Activated naive CD8-positive, alpha-beta T cell (primary cell): ENCODE data around the gene BRI3.

Source experiments
- H3K27ac Mint-ChIP-seq: one replicate; pipeline ENCODE4 v1.8.0; 2021; ENCODE audit warnings: mixed read lengths
- H3K27me3 Mint-ChIP-seq: one replicate; pipeline ENCODE4 v1.8.0; 2021; ENCODE audit warnings: mixed read lengths
- H3K36me3 Mint-ChIP-seq: one replicate; pipeline ENCODE4 v1.8.0; 2021; ENCODE audit warnings: mixed read lengths
- H3K4me1 Mint-ChIP-seq: one replicate; pipeline ENCODE4 v1.8.0; 2021; ENCODE audit warnings: low read depth, mixed read lengths
- H3K4me3 Mint-ChIP-seq: one replicate; pipeline ENCODE4 v1.8.0; 2021; ENCODE audit warnings: mild to moderate bottlenecking, mixed read lengths
- H3K9me3 Mint-ChIP-seq: one replicate; pipeline ENCODE4 v1.8.0; 2021; ENCODE audit warnings: low read depth, mixed read lengths

The BRI3 gene

DNA sequence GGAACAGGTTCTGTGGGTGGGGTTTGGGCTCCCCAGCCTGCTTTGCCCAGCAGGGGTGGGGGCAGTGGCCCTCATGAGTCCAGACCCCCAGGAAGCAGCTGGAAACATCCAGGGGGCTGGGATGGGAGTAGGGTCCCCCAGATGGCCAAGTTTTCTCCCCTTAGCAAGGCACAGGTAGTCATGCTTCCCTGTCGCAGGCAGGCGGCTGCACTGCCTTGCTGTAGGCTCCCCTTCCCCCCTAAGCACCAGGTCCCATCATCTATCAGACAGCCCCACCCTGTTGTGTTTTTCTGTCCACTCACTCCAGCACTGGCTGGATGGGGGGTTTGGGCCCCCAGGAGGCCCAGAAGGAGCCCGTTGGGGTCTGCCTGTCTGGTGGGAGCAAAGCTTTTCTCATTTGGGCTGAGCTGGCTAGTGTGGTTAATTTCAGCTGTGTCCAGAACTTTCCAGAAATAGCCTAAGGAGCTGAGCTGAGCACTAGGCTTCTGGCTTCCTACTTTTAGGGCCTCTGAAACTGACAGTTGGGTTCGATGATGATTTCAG lies 7.9 kb downstream of the BRI3 start:
- Mint-ChIP-seq H3K27me3 (no peaks in the 10 kb centered on the region), H3K4me3 (no peak overlapping the region), H3K27ac (no peak overlapping the region), H3K36me3 (no peaks in the 10 kb centered on the region), H3K4me1 (peaks cover 8% of the 10 kb centered on the region), H3K9me3 (no peaks in the 10 kb centered on the region)

DNA sequence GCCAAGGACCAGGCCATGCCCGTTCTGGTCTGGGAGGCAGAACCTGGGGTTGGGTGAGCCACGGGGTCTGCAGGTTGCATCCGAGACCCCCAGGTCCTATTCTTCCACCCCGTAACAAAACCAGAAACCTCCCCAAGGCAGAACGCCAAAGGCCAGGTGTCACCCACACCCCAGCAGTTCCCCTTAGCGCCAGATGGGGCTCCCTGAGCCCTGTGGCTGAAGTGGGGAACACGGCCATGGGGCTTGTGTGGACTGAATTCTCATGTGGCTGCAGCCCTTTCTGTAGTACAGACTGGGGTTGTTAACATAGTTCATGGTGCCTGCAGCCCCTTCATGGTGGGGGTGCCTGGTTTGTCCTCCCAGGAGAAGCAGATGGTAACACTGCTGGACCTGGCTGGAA lies 10.2 kb downstream of the BRI3 start:
- Mint-ChIP-seq H3K27me3 (no peaks in the 10 kb centered on the region), H3K27ac (no peak overlapping the region), H3K4me3 (no peak overlapping the region), H3K36me3 (no peaks in the 10 kb centered on the region), H3K9me3 (no peaks in the 10 kb centered on the region), H3K4me1 (no peaks in the 10 kb centered on the region)

DNA sequence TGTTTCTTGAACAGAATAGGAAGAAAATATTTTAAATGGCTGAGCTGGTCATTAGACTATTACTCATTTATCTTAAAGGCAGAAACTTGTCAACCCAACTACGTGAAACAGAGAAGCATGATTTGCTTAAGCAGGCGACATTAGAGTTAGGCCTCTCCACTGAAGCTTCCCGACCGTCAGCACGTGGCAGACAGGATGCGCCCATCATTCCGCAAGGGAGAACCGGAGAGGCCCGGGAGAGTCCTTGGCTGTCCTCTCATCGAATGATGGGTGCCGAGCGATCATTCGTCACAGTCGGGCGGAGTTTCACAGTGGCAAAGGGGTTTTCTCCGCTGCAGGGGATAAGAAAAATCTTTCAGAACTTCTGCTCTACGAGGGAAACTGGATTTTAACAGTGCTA lies 11.8 kb downstream of the BRI3 start:
- no peaks in the 10 kb centered on the region for H3K9me3 Mint-ChIP-seq
- H3K36me3 Mint-ChIP-seq: no peaks in the 10 kb centered on the region
- H3K27ac Mint-ChIP-seq: no peak overlapping the region
- no peaks in the 10 kb centered on the region for H3K27me3 Mint-ChIP-seq
- H3K4me3 Mint-ChIP-seq: no peak overlapping the region
- no peaks in the 10 kb centered on the region for H3K4me1 Mint-ChIP-seq

DNA sequence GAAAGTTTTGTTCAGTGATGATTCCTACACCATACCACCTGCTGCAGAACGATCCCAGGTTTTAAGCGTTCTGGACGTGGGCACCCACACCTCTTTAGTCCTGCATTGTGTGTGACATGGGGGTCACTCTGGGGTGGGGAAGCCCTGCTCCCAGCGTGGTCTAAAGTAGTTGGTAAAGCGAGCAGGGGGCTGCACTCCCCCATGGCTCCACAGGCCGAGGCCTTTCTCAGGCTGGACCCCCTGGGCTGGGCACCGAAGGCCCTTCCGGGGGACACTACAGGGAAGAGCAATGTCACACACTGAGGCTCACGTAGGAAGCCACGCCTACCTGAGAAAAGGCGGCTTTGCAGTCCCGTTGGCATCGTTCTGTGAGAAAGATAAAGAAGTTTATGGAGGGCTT lies 12.3 kb downstream of the BRI3 start:
- H3K27ac Mint-ChIP-seq: no peak overlapping the region
- no peaks in the 10 kb centered on the region for H3K36me3 Mint-ChIP-seq
- no peaks in the 10 kb centered on the region for H3K4me1 Mint-ChIP-seq
- no peak overlapping the region for H3K4me3 Mint-ChIP-seq
- no peaks in the 10 kb centered on the region for H3K27me3 Mint-ChIP-seq
- no peaks in the 10 kb centered on the region for H3K9me3 Mint-ChIP-seq

DNA sequence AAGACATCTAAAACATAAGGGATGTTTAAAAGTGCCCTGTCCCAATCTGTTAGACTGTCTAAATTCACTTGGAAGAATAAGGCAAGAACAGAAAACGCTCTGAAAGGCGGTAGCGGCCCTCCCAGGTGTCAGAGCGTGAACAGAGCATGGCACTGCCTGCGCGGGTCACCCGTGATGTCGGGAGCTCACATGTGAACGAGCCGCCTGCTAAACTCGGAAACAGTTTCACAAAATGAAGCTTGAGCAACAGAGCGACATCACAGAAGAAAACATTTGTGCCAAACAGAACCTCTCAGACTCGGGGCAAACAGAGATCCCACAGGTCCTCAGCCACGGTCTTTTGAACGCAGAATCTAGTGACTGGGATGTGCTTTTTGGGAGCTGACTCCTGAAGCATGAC lies 12.8 kb downstream of the BRI3 start:
- Mint-ChIP-seq H3K27ac (no peak overlapping the region), H3K9me3 (no peaks in the 10 kb centered on the region), H3K27me3 (no peaks in the 10 kb centered on the region), H3K4me1 (no peaks in the 10 kb centered on the region), H3K36me3 (no peaks in the 10 kb centered on the region), H3K4me3 (no peak overlapping the region)

DNA sequence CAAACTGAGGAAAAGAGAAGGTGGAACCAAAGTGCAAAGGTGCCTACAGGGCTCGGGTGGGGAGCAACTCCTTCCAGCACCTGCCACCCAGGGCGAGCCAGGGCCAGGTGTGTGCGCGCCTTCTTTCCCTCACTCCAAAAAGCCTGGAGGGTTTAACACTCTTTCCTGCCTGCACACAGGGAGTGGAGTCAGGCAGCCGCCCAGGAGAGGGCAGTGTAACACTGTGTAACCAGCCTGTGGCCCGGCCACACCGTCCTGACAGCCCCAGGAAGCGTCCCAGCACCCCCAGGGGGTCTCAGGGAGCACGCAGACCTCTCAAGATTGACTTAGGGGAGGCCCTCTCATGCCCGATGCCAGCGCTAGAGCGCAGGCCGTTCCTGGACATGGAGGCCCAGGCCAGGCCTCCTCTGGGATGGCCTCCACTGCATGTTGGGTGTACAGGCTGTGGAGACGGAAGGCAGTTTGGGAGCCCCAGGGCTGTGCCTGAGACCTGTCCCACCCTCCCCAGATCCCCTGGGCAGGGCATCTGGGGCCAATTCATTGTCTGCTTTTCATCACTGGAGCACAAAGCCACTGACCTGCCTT lies 13.4 kb downstream of the BRI3 start:
- H3K27me3 Mint-ChIP-seq: no peaks in the 10 kb centered on the region
- H3K27ac Mint-ChIP-seq: no peak overlapping the region
- no peaks in the 10 kb centered on the region for H3K36me3 Mint-ChIP-seq
- H3K9me3 Mint-ChIP-seq: no peaks in the 10 kb centered on the region
- no peaks in the 10 kb centered on the region for H3K4me1 Mint-ChIP-seq
- H3K4me3 Mint-ChIP-seq: no peak overlapping the region

DNA sequence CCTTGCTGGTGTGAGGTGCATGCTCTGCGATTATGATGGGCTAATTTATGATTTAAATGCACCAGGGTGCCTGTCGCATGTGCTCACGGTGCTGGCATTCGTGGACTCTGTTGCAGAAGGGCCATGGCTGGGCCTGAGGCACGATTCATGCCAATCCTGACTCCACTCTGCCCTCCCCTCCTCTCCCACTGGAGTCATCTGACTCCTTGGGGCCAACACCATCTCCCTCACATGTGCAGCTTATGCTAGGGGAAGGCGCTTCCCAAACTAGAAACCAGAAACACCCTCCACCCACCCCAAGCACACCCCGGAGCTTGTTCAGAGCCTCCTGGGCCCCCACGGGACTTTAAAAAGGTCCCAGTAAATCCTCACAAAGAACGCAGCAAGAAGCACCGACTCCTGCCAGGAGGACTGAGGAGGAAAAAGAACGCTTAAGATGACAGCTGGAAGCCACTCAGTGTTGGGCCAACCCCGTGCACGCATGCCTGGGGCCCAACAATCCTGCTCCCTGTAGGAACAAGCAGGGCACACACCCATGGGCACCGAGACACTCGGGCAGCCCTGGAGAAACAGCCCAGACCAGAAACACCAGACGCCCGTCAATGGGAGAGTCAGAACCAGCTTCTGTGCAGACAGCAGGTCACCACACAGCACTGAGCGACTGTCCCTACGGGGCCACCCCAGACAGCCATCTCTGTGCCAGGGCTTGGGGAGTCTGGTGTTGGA lies 14.1 kb downstream of the BRI3 start:
- Mint-ChIP-seq H3K4me3 (no peak overlapping the region), H3K27me3 (no peaks in the 10 kb centered on the region), H3K4me1 (no peaks in the 10 kb centered on the region), H3K27ac (no peak overlapping the region), H3K36me3 (no peaks in the 10 kb centered on the region), H3K9me3 (no peaks in the 10 kb centered on the region)

DNA sequence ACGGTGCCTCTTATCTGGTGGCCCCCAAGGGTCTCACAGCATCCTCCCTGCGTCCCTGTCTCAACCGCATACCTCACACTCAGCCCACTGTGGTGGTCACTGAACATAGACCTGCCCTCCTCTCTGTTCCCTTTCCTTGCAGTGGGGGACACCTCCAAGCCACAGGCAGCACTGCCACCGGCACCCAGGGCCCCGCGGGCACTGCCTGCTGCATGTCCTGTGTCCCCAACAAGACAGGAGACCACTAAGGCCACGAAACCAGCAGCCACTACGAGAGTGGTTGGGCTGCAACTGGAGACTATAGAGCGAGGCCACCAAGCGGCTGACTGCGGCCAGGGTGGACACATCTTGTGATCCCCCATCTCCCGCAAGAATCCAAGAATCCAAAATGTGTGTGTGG lies 15.3 kb downstream of the BRI3 start:
- Mint-ChIP-seq H3K27ac (no peak overlapping the region), H3K4me3 (no peak overlapping the region), H3K9me3 (no peaks in the 10 kb centered on the region), H3K27me3 (no peaks in the 10 kb centered on the region), H3K36me3 (no peaks in the 10 kb centered on the region), H3K4me1 (no peaks in the 10 kb centered on the region)

DNA sequence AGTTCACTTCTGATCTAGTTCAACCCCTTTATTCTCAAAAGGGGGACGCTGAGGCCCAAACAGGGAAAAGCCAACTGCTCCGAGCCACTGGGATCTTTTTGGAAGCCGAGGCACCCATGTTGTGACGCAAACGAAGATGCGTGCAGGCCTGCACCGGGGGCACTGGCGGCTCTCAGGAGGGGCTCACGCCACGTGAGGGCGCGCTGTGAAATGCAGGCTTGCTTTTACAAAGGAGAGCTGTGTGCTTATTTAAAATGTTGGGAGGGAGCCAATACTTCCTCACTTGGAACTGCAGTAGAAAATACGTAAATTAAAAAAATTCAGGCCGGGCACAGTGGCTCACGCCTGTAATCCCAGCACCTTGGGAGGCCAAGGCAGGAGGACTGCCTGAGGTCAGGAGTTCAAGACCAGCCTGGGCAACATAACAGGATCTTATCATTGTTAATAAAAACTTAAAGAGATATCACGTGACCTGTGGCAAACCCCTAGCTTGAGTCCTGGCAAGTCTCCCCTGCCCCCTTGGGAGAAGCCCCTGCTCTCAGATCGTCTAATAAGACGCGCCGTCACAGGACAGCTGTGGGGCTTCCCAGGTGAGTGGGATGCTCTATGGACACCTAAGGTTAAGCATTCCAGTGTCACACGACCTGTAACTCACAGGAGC lies 16.3 kb downstream of the BRI3 start:
- H3K36me3 Mint-ChIP-seq: no peaks in the 10 kb centered on the region
- no peaks in the 10 kb centered on the region for H3K9me3 Mint-ChIP-seq
- H3K27me3 Mint-ChIP-seq: no peaks in the 10 kb centered on the region
- H3K4me3 Mint-ChIP-seq: no peak overlapping the region
- H3K27ac Mint-ChIP-seq: no peak overlapping the region
- no peaks in the 10 kb centered on the region for H3K4me1 Mint-ChIP-seq

DNA sequence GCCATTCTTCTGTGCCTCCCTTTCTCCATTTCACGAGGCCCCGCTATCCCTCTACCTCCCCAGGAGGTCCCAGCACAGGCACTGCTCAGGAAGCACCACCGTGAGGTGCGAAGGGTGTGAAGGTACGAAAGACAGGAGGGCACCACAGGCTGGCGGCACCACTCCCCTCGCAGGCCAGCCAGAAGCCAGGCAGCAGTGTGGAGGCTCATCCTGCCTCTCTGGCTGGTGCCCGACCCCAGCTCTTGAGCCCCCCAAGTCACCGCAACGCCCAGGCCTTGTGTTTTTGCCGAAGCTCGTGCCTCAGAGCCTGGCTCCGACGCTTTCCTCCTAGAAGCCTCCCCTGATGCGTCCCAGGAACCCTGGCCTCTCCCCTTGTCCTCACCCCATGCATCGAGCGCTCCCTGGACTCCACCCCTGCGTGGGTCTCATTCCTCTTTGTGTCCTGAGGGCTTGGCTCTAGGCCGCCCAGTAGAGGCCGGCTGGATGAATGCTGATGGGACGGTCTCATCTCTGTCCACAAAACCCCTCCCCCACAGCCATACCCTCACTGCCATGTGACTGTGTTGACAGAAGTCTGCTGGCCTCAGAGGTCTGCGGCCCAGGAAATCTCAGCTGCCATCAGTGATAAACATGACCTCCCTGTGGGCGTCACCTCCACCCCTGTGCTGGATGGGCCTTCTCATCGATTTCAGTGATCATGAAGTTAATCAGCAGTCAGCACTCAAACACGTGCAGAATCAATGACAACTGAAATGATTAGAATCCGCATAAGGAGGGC lies 19.3 kb downstream of the BRI3 start:
- no peaks in the 10 kb centered on the region for H3K4me1 Mint-ChIP-seq
- no peaks in the 10 kb centered on the region for H3K36me3 Mint-ChIP-seq

DNA sequence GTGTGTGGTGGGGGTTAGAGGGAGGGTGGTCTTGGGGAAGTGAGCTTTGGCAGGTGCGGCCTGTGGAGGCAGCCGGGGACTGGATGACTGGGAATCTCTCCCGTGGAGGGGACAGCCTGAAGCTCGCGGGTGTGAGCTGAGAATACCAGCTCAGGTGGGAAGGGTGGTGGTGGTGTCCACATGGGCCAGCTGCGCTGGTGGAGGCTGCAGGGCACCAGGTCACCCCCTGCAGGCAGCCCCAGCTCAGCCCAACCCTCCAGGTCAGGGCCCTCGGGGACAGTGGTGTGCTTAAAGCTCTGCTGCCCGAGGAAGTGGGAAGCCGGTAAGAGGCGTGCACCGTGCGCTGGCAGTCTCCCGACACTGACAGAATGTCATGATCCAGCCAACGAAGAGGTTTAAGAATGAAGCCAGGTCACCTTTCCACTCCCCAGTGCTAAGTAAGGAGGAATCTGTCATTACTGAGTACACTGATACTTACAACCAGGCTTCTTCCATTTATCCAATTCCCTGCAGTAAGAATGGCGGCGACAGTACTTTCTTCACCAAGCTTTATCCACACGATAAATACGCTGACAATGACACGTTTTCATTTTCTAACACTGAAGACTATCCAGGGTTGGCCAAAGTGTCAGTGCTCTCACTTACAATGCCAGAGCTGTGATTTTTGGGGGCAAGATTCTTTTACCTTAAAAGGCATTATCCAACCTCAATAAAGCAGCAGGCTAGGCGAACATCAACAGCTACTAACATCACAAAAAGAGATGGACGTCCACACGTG lies 20.4 kb downstream of the BRI3 start:
- Mint-ChIP-seq H3K4me1 (no peaks in the 10 kb centered on the region), H3K9me3 (no peaks in the 10 kb centered on the region), H3K27me3 (no peaks in the 10 kb centered on the region), H3K27ac (no peak overlapping the region), H3K4me3 (no peak overlapping the region), H3K36me3 (no peaks in the 10 kb centered on the region)

More for the DNA sequence above, 19.3 kb downstream of the BRI3 start:
- Mint-ChIP-seq H3K9me3 (no peaks in the 10 kb centered on the region), H3K27ac (no peak overlapping the region), H3K4me3 (no peak overlapping the region), H3K27me3 (no peaks in the 10 kb centered on the region)

DNA sequence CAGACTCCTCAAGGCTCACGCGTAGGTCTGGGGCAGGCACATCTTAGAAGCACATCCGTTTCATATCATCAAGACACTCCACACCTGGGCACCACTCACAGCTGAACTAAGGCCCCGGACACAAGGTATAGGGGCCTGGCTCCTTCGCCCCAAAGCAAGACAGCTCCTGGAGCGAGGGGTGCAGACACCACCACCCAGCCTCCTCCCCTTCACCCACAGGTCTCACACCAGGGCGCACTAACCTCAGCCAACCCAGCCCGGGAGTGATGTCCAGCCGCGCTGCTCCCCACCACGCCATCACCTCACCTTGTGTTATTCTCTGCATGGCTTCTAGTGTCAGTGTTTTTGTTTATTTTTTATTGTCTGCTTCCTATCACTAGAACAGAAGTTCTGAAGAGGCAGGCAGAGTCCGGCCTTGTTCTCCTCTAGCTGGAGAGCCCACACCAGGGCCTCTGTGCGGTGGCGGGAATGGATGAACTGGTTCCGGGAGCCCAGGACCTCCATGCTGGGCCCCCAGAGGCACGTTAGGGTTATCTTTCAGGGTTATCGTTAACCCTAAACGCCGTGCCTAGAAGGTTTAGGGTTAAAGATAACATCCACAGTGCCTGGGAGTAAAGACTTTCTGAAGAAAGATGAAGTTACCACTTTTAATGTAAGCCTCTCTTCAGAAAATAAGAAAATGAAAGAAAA lies 21.8 kb downstream of the BRI3 start:
- Mint-ChIP-seq H3K27me3 (no peaks in the 10 kb centered on the region), H3K9me3 (no peaks in the 10 kb centered on the region), H3K36me3 (no peaks in the 10 kb centered on the region), H3K4me1 (no peaks in the 10 kb centered on the region), H3K4me3 (no peak overlapping the region), H3K27ac (no peak overlapping the region)

DNA sequence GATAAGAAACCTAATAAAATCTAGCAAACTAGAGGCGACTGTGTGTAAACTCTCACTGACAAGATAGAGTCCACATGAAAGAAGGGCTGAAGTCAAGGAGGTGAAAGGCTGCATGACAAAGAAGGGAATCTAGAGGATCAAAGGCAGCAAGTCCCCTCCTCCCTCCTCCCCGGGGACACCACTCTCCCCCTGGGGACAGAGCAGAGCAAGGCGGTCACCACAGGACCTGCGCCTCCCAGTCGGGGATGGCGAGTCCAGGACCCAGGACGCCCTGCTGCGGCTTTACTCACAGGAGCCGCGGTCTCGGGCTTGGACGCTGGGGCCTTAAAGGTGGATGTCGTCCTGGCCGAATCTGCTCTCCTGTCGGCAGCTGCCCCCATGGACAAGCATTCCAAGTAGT lies 22.4 kb downstream of the BRI3 start:
- Mint-ChIP-seq H3K36me3 (no peaks in the 10 kb centered on the region), H3K4me3 (no peak overlapping the region), H3K27ac (no peak overlapping the region), H3K4me1 (no peaks in the 10 kb centered on the region), H3K27me3 (no peaks in the 10 kb centered on the region), H3K9me3 (no peaks in the 10 kb centered on the region)

DNA sequence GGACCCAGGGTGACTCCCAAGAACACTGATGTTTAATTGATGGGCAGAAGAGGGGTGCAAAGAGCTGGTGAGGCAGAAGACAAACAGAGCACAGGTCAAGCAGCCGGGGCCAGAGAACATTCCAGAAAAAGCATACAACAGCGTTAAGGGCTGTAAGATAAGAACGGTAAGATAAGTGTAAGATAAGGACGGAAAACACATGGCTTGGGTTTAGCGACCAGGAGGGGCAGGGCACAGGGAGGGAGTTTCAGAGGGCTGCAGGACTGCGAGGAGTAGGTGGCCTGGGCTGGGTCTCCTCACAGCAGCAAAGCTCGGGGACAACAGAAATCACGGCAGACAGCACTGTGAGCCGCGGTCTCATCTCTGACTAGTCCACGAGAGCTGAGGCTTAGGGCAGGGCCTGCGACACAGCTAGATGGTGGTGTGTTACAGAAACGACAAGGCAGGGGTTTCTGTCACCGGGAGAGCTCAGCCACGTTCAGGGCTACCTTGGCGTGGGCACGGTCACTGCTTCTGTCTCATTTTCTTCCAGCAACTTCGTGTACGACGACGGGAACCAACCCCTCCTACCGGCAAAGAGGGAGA lies 24.6 kb downstream of the BRI3 start:
- H3K4me3 Mint-ChIP-seq: no peak overlapping the region
- H3K4me1 Mint-ChIP-seq: no peaks in the 10 kb centered on the region
- no peaks in the 10 kb centered on the region for H3K36me3 Mint-ChIP-seq
- H3K27ac Mint-ChIP-seq: no peak overlapping the region
- no peaks in the 10 kb centered on the region for H3K27me3 Mint-ChIP-seq
- H3K9me3 Mint-ChIP-seq: no peaks in the 10 kb centered on the region
